Liver (tissue), 9 donors: ENCODE results near the gene LGR4. TPM values are rescaled to one million over a fixed set of nuclear protein-coding genes. Genes with fewer than 3 reads are reported as not detected.
"Not testable (repeated sequence)": the region's sequence is repeated elsewhere in the genome, so short reads cannot be mapped to it uniquely, and the experiment has no call there.

Source experiments
- DNase-seq: peaks from one replicate; pipeline ENCODE4 v3.0.0-alpha.2; 2017; ENCODE audit warnings: low spot score
- H3K27ac ChIP-seq, 2 donors: one replicate each; pipeline ENCODE4 v1.7.0; 2013; ENCODE audit warnings: inconsistent platforms in 2 of 2, low read length in 2 of 2, control low read depth in 1 of 2, low read depth in 1 of 2, mild to moderate bottlenecking in 1 of 2
- H3K27me3 ChIP-seq, 4 donors: one replicate each; pipeline versions ENCODE4 v1.6.1 to v1.7.0; 2013; ENCODE audit warnings: low read length in 3 of 4, inconsistent platforms in 1 of 4, mild to moderate bottlenecking in 1 of 4, moderate library complexity in 1 of 4; ENCODE audit not compliant: control insufficient read depth in 4 of 4, insufficient read depth in 4 of 4
- H3K36me3 ChIP-seq, 4 donors: one replicate each; pipeline versions ENCODE4 v1.6.1 to v1.7.0; 2013; ENCODE audit warnings: low read length in 3 of 4, mild to moderate bottlenecking in 3 of 4, low read depth in 1 of 4, moderate library complexity in 1 of 4; ENCODE audit not compliant: control insufficient read depth in 4 of 4, insufficient read depth in 3 of 4
- H3K4me1 ChIP-seq, 4 donors: one replicate each; pipeline versions ENCODE4 v1.6.1 to v1.7.0; 2013; ENCODE audit warnings: low read length in 3 of 4, mild to moderate bottlenecking in 3 of 4, moderate library complexity in 1 of 4; ENCODE audit not compliant: control insufficient read depth in 4 of 4, insufficient read depth in 4 of 4
- H3K4me3 ChIP-seq, 3 donors: one replicate each; pipeline versions ENCODE4 v1.6.1 to v1.7.0; 2013; ENCODE audit warnings: low read length in 3 of 3, control low read depth in 1 of 3, low read depth in 1 of 3, mild to moderate bottlenecking in 1 of 3
- H3K9ac ChIP-seq, 2 donors: one replicate each; pipeline ENCODE4 v1.7.0; 2013; ENCODE audit warnings: low read length in 2 of 2, mild to moderate bottlenecking in 2 of 2, moderate library complexity in 2 of 2, control low read depth in 1 of 2, low read depth in 1 of 2
- H3K9me3 ChIP-seq, 4 donors: one replicate each; pipeline versions ENCODE4 v1.6.1 to v1.7.0; 2013; ENCODE audit warnings: low read length in 3 of 4; ENCODE audit not compliant: control insufficient read depth in 4 of 4
- ATF3 ChIP-seq: IDR thresholded peaks from 2 replicates; pipeline ENCODE4 v1.6.1; 2016; ENCODE audit warnings: antibody characterized with exemption
- EGR1 ChIP-seq, 2 donors: IDR thresholded peaks; 2 replicates each; pipeline ENCODE4 v1.6.1; 2016 to 2018; ENCODE audit warnings: antibody characterized with exemption in 2 of 2, low read depth in 2 of 2
- FOXA1 ChIP-seq: IDR thresholded peaks from 2 replicates; pipeline ENCODE4 v1.6.1; 2016; ENCODE audit warnings: antibody characterized with exemption
- FOXA2 ChIP-seq: IDR thresholded peaks from 2 replicates; pipeline ENCODE4 v1.6.1; 2016; ENCODE audit warnings: antibody characterized with exemption
- GABPA ChIP-seq, 2 donors: IDR thresholded peaks in 1 of 2; conservative IDR thresholded peaks in 1 of 2; 2 replicates each; pipeline ENCODE4 v1.6.1; 2016; ENCODE audit warnings: antibody characterized with exemption in 2 of 2, mild to moderate bottlenecking in 1 of 2, moderate library complexity in 1 of 2
- HNF4A ChIP-seq, 2 donors: conservative IDR thresholded peaks; 2 replicates each; pipeline ENCODE4 v1.6.1; 2016; ENCODE audit warnings: antibody characterized with exemption in 2 of 2, mild to moderate bottlenecking in 2 of 2
- JUND ChIP-seq, 2 donors: IDR thresholded peaks; 2 replicates each; pipeline ENCODE4 v1.6.1; 2016; ENCODE audit warnings: antibody characterized with exemption in 2 of 2
- NR2F2 ChIP-seq: IDR thresholded peaks from 2 replicates; pipeline ENCODE4 v1.6.1; 2016; ENCODE audit warnings: antibody characterized with exemption
- RAD21 ChIP-seq, 2 donors: IDR thresholded peaks; 2 replicates each; pipeline ENCODE4 v1.6.1; 2016; ENCODE audit warnings: antibody characterized with exemption in 2 of 2, mild to moderate bottlenecking in 2 of 2
- RXRA ChIP-seq, 2 donors: IDR thresholded peaks; 2 replicates each; pipeline ENCODE4 v1.6.1; 2017 to 2018; ENCODE audit warnings: antibody characterized with exemption in 2 of 2, mild to moderate bottlenecking in 1 of 2
- TAF1 ChIP-seq: conservative IDR thresholded peaks from 2 replicates; pipeline ENCODE4 v1.6.1; 2016; ENCODE audit warnings: antibody characterized with exemption, mild to moderate bottlenecking
- YY1 ChIP-seq: IDR thresholded peaks from 2 replicates; pipeline ENCODE4 v1.6.1; 2016; ENCODE audit warnings: antibody characterized with exemption, mild to moderate bottlenecking
- WGBS: extraction: QIAGEN DNeasy Blood & Tissue Kit; methylation state at CpG from one replicate; pipeline ENCODE4 v1.1.7; 2013; 5-methylcytosine and 5-hydroxymethylcytosine counted together
- polyA plus RNA-seq, 2 donors: library from polyadenylated mRNA; stranded (reverse) in 1 of 2; unstranded in 1 of 2; fragments of 200-250 nt in 1 of 2; fragments of >200 nt in 1 of 2; fragmentation: Nextera tagmentation in 1 of 2; extraction: Ambion mirVana in 1 of 2; gene quantifications; one replicate each; pipeline versions ENCODE4 v1.2.1 to v1.2.3, GENCODE V29; 2013 to 2015
- total RNA-seq, 2 donors: library from RNA; depleted of rRNA; stranded (reverse); fragments of >200 nt; gene quantifications; one replicate each; pipeline ENCODE4 v1.2.3, GENCODE V29; 2014
- TF ChIP-seq, protein P1 (sequence below): IDR thresholded peaks from 2 replicates; pipeline ENCODE4 v1.6.1; 2016; ENCODE audit warnings: antibody characterized with exemption
- TF ChIP-seq, protein P2 (sequence below): IDR thresholded peaks from 2 replicates; pipeline ENCODE4 v1.6.1; 2016; ENCODE audit warnings: antibody characterized with exemption, mild to moderate bottlenecking
- TF ChIP-seq, protein P3 (sequence below): IDR thresholded peaks from 2 replicates; pipeline ENCODE4 v1.6.1; 2016; ENCODE audit warnings: antibody characterized with exemption
- donor health status: healthy.
- donor health status: healthy.
- donor health status: healthy.
- donor health status: healthy.
- donor health status: healthy.

The LGR4 gene
- total and polyA plus RNA-seq, 4 donors = 13.7 to 95.3 (median 42.5) TPM

DNA sequence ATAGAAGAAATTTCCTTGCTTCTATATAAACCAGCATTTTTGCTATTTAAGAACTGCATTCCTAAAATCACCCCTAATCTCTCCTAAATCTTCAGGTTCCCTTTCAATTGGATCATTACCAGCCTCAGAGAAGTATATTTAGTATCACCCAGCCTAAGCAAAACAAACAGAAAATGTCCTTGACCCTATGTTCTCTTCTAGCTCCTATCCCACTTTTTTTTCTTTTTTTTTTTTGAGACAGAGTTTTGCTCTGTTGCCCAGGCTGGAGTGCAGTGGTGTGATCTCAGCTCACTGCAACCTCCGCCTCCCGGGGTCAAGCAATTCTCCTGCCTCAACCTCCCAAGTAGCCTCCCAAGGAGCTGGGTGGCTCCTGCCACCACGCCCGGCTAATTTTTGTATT is 137.8 kb downstream of the LGR4 start:
- H3K9ac ChIP-seq, DNase-seq, H3K27ac ChIP-seq, H3K36me3 ChIP-seq, H3K4me1 ChIP-seq, H3K4me3 ChIP-seq, H3K27me3 ChIP-seq, H3K9me3 ChIP-seq: not testable (repeated sequence)
- 78% methylated on average over 4 of the region's 4 CpGs for WGBS
- peak; percentile 6 to 14 for TF ChIP-seq RXRA (IDR thresholded peaks at IDR 0.05)

GRCh38 chr11:27331981-27332380 is 140.6 kb downstream of the LGR4 start:
- H3K36me3 ChIP-seq = no peaks in the 10 kb centered on the region
- no peaks in the 10 kb centered on the region for H3K9me3 ChIP-seq
- no peak for TF ChIP-seq FOXA2
- TF ChIP-seq, protein P1, sequence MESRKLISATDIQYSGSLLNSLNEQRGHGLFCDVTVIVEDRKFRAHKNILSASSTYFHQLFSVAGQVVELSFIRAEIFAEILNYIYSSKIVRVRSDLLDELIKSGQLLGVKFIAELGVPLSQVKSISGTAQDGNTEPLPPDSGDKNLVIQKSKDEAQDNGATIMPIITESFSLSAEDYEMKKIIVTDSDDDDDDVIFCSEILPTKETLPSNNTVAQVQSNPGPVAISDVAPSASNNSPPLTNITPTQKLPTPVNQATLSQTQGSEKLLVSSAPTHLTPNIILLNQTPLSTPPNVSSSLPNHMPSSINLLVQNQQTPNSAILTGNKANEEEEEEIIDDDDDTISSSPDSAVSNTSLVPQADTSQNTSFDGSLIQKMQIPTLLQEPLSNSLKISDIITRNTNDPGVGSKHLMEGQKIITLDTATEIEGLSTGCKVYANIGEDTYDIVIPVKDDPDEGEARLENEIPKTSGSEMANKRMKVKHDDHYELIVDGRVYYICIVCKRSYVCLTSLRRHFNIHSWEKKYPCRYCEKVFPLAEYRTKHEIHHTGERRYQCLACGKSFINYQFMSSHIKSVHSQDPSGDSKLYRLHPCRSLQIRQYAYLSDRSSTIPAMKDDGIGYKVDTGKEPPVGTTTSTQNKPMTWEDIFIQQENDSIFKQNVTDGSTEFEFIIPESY = no peak
- TF ChIP-seq YY1 = no peak
- TF ChIP-seq GABPA (IDR thresholded peaks at IDR 0.05 in 1 of 2, conservative IDR thresholded peaks at IDR 0.05 in 1 of 2) = no peak
- TF ChIP-seq NR2F2 = no peak
- TF ChIP-seq TAF1 = no peak
- no peak for TF ChIP-seq ATF3
- TF ChIP-seq EGR1 (IDR thresholded peaks at IDR 0.05; ENCODE audit: low read depth in 2 of 2) = no peak
- TF ChIP-seq HNF4A (conservative IDR thresholded peaks at IDR 0.05) = no peak
- TF ChIP-seq FOXA1 = no peak
- TF ChIP-seq RAD21 (IDR thresholded peaks at IDR 0.05) = no peak
- TF ChIP-seq, protein P2, sequence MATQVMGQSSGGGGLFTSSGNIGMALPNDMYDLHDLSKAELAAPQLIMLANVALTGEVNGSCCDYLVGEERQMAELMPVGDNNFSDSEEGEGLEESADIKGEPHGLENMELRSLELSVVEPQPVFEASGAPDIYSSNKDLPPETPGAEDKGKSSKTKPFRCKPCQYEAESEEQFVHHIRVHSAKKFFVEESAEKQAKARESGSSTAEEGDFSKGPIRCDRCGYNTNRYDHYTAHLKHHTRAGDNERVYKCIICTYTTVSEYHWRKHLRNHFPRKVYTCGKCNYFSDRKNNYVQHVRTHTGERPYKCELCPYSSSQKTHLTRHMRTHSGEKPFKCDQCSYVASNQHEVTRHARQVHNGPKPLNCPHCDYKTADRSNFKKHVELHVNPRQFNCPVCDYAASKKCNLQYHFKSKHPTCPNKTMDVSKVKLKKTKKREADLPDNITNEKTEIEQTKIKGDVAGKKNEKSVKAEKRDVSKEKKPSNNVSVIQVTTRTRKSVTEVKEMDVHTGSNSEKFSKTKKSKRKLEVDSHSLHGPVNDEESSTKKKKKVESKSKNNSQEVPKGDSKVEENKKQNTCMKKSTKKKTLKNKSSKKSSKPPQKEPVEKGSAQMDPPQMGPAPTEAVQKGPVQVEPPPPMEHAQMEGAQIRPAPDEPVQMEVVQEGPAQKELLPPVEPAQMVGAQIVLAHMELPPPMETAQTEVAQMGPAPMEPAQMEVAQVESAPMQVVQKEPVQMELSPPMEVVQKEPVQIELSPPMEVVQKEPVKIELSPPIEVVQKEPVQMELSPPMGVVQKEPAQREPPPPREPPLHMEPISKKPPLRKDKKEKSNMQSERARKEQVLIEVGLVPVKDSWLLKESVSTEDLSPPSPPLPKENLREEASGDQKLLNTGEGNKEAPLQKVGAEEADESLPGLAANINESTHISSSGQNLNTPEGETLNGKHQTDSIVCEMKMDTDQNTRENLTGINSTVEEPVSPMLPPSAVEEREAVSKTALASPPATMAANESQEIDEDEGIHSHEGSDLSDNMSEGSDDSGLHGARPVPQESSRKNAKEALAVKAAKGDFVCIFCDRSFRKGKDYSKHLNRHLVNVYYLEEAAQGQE = no peak
- TF ChIP-seq JUND (IDR thresholded peaks at IDR 0.05) = no peak
- TF ChIP-seq, protein P3, sequence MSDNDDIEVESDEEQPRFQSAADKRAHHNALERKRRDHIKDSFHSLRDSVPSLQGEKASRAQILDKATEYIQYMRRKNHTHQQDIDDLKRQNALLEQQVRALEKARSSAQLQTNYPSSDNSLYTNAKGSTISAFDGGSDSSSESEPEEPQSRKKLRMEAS = no peak
- H3K4me3 ChIP-seq = no peak overlapping the region
- H3K9ac ChIP-seq = no peak overlapping the region
- no peaks in the 10 kb centered on the region for H3K27me3 ChIP-seq
- H3K27ac ChIP-seq = no peak overlapping the region
- DNase-seq = no peak
- H3K4me1 ChIP-seq = peaks cover 0 to 6% (median under 1%) of the 10 kb centered on the region in 4 donors
- WGBS = 77% methylated on average over 2 of the region's 2 CpGs
